Measurements from ENCODE around the gene MSLN.
"Not testable (repeated sequence)": the region's sequence is repeated elsewhere in the genome, so short reads cannot be mapped to it uniquely, and the experiment has no call there.

Gene MSLN

DNA sequence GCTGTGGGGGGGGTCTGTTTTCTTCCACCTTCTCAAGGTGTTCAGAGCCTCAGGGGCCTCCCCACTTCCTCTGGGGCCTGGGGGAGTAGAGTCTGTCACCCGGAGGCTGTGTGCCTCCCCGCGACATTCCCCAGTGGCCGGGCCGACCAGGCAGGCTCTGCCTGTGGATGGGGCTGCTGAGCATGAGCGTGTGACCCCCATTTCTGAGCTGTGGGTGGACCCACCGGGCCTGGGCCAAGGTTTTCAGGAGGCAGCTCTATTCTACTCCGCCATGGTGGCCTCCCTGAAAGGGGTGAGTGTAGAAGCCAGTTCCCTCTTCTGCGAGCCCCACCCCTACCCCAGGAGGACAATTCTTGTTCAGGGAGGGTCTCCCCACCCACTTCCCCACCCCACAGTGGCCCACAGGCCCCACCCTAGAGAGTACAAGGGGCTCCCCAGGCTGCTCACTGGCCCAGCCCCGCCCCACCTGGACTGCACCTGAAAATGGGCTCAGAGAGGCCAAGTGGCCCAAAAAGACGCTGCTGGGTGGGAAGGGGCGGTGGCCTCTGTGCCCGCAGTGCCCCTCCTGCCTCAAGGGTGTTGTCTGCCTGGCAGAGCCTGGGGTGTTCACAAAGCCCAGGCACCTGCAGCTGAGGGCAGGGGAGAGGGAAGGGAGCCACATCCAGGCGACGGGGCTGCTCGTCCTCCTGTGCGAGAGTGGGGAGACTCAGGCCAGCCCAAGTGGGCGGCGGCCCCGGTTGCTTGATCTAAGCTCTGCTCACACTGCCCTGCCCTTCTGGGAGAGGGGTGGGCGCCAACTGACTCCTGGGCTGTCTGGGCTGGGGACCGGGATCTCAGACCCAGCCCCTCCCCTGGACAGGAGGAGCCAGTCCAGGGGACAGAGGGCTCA is 1.3 kb downstream of the MSLN start:
- no peak for DNase-seq

GRCh38 chr16:762595-763268 is 2.2 kb downstream of the MSLN start:
- DNase-seq: no peak

GRCh38 chr16:763369-764183 is 3.0 kb downstream of the MSLN start:
- DNase-seq: no peak

DNA sequence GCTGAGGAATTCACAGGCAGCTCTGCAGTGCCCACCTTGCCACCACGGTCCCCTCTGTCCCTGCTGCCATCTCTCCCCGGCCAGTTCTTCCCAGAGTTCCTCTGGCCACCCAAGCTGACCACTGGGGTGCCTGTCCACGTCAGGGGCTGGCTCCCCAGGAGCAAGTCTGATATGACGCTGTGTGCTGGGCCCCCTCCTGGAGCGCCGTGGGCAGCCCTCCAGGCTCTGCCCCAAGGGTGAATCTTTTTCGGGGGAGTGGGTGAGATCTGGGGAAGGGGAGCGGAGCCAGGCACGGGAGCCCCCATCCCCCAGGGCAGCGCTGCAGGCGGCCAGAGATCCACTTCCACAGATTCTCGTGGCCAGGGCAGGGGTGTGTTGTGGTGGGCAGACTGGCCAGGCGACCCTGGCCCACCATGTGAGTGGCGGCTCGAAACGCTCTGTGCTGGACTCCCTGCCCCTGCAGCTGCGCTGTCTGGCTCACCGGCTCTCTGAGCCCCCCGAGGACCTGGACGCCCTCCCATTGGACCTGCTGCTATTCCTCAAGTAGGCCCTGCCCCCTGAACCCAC is 3.7 kb downstream of the MSLN start:
- no peak for DNase-seq

DNA sequence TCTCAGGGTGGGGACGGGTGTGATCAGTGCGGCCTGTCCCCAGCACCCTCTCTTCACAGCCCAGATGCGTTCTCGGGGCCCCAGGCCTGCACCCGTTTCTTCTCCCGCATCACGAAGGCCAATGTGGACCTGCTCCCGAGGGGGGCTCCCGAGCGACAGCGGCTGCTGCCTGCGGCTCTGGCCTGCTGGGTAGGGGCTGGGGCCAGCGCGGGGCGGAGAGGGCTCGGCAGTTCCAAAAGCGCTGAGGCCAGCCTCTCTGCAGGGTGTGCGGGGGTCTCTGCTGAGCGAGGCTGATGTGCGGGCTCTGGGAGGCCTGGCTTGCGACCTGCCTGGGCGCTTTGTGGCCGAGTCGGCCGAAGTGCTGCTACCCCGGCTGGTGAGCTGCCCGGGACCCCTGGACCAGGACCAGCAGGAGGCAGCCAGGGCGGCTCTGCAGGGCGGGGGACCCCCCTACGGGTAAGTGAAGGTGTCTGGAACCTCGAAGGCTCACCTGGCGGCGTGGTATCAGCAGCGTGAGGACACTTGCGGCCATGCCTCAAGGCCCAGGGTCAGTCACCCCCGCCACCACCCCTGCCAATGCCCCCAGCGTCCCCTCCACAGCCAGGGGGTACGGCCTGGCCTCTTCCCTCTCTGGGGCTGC is 4.4 kb downstream of the MSLN start:
- DNase-seq: no peak

DNA sequence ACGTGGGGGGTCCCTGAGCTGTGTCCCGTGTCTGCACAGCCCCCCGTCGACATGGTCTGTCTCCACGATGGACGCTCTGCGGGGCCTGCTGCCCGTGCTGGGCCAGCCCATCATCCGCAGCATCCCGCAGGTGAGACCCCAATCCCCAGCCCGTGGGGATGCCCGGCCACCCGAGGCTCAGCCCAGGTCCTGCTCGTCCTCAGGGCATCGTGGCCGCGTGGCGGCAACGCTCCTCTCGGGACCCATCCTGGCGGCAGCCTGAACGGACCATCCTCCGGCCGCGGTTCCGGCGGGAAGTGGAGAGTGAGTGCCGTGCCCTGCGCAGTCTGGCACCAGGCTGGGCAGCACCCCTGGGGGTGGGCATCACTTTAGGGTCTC is 4.9 kb downstream of the MSLN start:
- DNase-seq: no peak

DNA sequence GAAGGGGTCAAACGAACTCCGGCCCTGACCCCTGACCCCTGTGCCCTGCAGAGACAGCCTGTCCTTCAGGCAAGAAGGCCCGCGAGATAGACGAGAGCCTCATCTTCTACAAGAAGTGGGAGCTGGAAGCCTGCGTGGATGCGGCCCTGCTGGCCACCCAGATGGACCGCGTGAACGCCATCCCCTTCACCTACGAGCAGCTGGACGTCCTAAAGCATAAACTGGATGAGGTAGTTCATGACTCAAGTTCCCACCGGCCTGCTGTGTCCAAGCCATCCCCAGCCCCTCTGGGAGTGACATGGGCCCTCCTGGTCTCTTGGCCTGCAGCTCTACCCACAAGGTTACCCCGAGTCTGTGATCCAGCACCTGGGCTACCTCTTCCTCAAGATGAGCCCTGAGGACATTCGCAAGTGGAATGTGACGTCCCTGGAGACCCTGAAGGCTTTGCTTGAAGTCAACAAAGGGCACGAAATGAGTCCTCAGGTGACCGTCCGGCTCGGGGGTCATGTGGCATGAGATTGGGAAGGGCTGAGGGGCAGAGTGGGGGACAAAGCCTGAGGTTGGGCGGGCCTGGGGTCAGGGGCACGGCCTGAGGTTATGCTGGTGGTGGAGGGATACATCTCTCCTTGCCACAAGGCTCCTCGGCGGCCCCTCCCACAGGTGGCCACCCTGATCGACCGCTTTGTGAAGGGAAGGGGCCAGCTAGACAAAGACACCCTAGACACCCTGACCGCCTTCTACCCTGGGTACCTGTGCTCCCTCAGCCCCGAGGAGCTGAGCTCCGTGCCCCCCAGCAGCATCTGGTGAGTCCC is 5.7 kb downstream of the MSLN start:
- DNase-seq: no peak

DNA sequence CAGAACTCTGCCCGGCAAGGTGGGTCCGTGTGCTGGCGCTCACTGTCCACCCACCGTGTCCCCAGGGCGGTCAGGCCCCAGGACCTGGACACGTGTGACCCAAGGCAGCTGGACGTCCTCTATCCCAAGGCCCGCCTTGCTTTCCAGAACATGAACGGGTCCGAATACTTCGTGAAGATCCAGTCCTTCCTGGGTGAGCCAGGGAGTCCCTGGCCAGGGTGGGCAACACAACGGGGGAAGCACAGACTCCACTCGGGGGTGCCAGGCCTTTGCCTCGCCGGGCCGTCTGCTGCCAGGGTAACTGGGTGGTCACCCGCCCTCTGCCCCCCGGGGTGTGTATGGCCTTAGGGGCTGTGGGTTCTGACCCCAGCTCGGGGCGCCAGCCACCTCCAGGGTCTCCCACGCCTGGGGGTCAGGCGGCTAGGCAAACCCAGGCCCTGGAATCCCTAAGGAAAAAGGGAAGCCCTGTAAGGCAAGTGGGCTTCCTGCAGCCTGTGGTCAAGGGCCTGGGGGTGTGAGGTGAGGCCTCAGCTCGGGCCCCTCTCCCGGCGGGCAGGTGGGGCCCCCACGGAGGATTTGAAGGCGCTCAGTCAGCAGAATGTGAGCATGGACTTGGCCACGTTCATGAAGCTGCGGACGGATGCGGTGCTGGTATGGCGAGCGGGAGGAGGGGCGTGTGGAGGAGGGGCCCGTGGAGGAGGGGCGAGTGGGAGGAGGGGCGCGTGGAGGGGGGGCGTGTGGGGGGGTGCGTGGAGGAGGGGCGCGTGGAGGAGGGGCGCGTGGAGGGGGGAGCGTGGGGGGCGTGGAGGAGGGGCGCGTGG is 6.5 kb downstream of the MSLN start:
- DNase-seq: no peak

DNA sequence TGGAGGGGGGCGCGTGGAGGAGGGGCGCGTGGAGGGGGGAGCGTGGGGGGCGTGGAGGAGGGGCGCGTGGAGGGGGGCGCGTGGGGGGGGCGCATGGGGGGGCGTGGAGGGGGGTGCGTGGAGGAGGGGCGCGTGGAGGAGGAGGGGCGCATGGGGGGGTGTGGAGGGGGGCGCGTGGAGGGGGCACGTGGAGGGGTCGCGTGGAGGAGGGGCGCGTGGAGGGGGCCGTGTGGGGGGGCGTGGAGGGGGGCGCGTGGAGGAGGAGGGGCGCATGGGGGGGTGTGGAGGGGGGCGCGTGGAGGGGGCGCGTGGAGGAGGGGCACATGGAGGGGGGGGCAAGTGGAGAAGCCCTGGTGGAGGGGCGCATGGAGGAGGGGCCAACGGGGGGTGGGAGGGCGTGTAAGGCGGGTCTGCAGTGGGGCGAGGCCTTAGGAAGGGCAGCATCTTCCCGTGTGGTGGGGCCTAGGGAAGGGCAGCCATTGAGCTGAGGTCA is 7.3 kb downstream of the MSLN start:
- no peak for DNase-seq

GRCh38 chr16:768428-768827 is 7.9 kb downstream of the MSLN start:
- DNase-seq: no peak

DNA sequence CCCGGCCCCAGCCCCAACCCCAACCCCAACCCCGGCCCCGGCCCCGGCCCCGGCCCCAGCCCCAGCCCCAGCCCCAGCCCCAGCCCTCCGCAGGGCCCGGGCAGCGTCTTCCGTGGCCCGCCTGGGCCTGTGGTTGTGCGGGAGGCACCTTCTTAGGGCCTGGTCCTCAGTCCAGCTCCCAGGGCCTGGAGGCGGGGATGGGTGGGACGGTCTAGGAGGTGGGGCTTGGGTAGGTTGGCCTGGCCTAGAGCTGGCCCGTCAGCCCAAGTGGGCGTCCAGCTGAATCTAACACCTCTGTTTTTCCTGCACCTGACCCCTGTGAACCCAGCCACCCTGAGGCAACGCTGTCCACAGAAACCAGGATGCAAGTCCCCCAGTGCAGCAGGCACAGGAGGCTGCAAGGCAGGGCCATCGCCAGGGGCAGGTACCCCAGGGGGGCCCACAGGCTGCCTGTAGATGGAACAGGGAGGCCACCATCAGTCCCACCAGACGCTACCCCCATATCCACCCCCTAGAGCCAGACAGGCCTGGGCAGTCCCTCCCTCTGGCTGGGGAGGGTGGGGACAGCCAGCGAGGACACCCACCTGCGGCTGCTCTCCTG is 8.8 kb downstream of the MSLN start:
- no peak for DNase-seq

- DNase-seq: no peak
Observed at GRCh38 chr16:769934-770333, 9.4 kb downstream of the MSLN start.

DNA sequence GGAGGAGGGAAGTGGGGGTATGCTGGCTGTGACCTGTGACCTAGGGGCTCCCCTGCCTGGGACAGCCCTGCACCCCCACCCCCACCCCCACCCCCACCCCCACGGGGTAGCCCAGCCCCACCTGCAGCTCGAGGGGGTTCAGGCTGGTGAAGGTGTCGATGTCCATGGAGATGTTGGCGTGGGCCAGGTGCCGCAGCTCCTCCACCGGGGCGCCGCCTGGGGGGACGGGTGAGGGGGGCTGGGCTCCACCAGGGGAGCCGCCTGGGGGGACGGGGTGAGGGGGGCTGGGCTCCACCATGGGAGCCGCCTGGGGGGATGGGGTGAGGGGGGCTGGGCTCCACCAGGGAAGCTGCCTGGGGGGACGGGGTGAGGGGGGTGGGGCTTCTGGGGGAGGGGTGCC is 9.9 kb downstream of the MSLN start:
- no peak for DNase-seq

- no peak for DNase-seq
Observed at GRCh38 chr16:772959-773358, 12.4 kb downstream of the MSLN start.

DNA sequence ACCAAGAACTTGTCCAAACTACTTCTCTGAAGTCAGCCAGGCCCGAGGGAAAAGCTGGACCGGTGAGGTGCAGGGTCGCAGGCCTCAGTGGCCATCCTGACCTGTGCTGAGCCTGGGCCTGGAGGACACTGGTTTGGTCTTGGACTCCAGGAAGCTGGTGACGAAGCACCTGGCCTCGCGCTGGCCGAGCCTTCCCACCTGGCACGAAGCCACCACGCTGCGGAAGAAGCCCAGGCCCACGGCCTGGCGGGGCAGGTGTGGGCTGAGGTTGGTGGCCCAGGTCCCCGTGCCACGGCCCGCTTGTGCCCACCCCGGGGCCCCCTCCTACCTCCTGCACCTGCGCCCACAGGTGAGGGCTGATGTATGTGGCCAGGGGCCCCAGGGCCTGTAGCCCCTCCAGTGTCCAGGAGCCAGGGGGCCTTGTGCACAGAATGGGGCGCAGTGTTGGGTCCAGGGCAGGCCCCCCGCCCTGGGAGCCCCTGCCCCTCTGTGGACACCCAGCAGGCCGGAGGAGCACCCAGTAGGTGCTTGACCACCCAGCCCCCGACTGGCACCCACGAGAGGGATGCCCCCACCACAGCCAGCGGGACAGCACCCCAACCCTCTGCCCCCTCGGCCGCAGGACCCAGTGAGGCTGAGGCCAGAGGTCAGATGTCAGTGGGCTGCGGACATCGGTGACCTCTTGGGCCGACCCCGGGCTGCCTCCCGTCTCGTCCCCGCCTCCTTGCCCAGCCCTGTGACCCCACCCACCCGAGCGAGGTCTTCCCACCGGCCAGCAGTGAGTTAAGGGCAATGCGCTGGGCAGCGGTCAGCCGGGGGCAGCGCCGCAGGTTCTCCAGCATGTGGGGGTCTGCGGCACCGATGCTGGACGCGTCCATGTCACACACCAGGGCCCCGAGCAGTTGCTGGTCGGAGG is 13.8 kb downstream of the MSLN start:
- DNase-seq: no peak

DNA sequence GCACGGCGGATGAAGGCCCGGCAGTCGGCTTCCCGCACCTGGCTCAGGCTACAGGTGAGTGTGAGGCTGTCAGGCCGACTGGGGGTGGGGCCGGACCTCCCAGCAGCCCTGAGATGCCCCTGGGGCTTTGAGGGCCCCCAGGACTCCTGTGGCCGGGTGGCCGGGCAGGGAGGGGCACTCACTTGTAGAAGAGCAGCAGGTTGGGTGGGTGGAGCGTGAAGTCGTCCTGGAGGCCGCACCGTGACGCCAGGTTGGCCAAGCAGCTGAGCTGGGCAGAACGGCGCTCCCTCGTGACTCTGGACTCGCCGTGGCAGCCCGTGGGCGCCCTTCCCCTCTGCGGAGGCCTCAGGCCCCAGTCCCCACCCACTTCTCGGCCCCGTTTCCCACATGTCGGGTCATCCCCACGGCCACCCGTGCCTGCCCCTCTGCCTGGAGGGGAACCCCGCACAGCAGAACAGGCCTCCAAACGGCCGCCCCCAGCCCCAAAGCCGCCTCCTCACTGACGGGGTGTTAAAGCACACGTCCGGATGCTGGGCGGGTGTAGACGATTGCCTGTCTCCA is 14.8 kb downstream of the MSLN start:
- DNase-seq: no peak

DNA sequence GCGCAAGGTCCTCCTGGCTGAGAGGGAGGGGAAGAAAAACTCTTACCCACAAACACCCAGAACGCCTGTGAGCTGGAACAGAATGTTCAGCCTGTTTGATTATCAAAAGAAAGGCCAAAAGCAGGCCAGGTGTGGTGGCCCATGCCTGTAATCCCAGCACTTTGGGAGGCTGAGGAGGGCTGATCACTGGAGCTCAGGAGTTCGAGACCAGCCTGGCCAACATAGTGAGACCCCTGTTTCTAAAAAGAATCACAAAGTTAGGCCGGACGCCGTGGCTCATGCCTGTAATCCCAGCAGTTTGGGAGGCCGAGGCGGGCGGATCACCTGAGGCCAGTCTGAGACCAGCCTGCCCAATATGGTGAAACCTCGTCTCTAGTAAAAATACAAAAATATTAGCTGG is 15.8 kb downstream of the MSLN start:
- DNase-seq: not testable (repeated sequence)

DNA sequence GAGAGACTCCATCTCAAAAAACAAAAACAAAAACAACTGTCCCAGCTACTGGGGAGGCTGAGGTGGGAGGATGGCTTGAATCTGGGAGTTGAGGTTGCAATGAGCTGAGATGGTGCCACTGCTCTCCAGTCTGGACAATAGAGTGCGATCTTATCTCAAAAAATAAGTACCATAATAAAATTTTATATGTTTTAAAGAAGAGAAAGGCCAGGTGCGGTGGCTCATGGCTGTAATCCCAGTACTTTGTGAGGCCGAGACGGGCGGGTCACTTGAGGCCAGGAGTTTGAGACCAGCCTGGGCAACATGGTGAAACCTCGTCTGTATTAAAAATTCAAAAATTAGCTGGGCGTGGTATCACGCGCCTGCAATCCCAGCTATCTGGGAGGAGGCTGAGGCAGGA is 16.3 kb downstream of the MSLN start:
- DNase-seq: no peak

- no peak for DNase-seq
Observed at GRCh38 chr16:777826-778225, 17.3 kb downstream of the MSLN start.

Data from activated effector memory CD4-positive, alpha-beta T cell treated with anti-CD3 and anti-CD28 coated beads, Interleukin-2, amount 50 U/mL, for 16 hours (primary cell).